Fibroblast of pulmonary artery (primary cell): ENCODE measurements around the gene TMEM263.
A peak's percentile ranks its signal among the peaks of the same experiment; 100 is the strongest.

ENCODE experiments used
- DNase-seq: peaks from one replicate; pipeline ENCODE4 v3.0.0-alpha.2; 2010; ENCODE audit warnings: low read depth
- H3K4me3 ChIP-seq: replicated peaks from 2 replicates; pipeline ENCODE4 v1.5.1; 2011; ENCODE audit warnings: low read depth, mild to moderate bottlenecking, control low read depth, low read length, moderate library complexity
- TF ChIP-seq, protein P1 (sequence below): IDR thresholded peaks from 2 replicates; pipeline ENCODE4 v1.5.1; 2011; ENCODE audit warnings: mild to moderate bottlenecking, control low read depth, low read length, inconsistent platforms; ENCODE audit errors: missing control alignments

The TMEM263 gene

DNA sequence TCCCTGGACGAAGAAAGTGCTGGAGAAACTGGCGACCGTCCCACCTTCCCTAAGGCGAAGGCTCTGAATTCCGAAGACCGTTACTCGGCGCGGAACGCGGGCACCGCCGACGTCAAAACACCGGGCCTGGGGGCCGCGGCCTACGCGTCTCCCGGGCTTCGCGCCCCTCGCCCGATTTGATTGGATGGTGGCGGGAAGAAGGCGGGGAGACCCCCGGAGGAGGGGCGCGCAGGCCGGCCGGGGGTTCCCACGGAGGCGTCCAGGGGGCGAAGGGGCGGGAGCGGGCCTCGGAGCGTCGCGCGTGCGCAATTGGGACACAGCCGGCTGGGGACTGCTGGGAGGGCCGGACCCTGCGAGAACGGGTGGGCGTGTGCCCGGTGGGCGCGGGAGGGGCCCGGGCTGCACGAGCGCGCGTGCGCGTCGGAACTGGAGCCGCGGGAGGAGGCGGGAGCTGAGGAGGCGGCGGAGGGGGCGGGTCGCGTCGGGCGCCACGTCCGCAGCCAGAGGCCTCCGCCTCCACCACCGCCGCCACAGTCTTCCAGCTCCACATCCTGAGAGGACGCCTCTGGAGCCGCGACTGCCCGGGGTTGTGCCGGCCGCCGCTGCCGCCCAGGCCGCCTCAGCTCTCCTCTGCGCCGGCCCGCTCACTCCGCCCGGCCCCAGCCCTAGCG, at the start of gene TMEM263:
Gene TMEM263, plus strand, starts transcription at position 531 of the 671 bp plus-strand sequence. CDS start 11,210 bp downstream, outside the sequence.
- TF ChIP-seq, protein P1, sequence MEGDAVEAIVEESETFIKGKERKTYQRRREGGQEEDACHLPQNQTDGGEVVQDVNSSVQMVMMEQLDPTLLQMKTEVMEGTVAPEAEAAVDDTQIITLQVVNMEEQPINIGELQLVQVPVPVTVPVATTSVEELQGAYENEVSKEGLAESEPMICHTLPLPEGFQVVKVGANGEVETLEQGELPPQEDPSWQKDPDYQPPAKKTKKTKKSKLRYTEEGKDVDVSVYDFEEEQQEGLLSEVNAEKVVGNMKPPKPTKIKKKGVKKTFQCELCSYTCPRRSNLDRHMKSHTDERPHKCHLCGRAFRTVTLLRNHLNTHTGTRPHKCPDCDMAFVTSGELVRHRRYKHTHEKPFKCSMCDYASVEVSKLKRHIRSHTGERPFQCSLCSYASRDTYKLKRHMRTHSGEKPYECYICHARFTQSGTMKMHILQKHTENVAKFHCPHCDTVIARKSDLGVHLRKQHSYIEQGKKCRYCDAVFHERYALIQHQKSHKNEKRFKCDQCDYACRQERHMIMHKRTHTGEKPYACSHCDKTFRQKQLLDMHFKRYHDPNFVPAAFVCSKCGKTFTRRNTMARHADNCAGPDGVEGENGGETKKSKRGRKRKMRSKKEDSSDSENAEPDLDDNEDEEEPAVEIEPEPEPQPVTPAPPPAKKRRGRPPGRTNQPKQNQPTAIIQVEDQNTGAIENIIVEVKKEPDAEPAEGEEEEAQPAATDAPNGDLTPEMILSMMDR = no peak
- peak; percentile 98 for DNase-seq
- H3K4me3 ChIP-seq = peak within 1 kb of the TSS; percentile 98

DNA sequence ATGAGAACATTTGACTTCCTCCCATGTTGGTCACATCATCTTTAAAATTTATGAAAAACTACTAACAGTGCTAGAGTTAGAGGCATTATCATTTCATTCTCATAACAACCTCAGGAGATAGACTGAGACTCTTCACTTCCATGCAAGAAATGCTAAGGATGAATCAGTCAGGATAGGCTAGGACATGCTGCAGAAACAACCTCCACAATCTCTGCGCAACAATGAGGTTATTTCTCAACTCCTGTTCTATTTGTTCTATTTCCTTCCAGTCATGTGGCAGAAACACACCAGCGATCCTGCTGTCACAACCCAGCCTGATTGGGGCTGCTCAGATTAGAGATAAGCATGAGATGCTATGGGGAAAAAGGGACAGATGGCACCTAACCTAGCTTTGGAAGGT, 49.0 kb upstream of the TMEM263 start:
- no peak overlapping the region for H3K4me3 ChIP-seq
- no peak for DNase-seq
- TF ChIP-seq, protein P1 = no peak

DNA sequence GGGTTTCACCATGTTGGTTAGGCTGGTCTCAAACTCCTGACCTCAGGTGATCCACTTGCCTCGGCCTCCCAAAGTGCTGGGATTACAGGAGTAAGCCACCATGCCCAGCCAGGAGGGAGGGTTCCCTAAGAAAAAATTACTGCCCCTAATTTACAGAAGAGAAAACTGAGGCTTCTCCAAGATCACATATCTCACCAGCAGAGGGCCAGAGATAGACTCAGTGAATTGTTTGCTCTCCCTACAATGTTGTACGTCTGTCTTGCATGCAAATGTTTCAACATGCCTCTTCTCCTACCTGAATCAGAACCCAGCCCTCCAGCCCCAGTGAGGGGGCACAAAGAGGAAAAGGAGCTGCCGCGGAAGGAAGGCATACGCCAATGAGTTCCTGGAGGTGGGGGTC, 48.3 kb upstream of the TMEM263 start:
- no peak overlapping the region for H3K4me3 ChIP-seq
- TF ChIP-seq, protein P1 = no peak
- no peak for DNase-seq

DNA sequence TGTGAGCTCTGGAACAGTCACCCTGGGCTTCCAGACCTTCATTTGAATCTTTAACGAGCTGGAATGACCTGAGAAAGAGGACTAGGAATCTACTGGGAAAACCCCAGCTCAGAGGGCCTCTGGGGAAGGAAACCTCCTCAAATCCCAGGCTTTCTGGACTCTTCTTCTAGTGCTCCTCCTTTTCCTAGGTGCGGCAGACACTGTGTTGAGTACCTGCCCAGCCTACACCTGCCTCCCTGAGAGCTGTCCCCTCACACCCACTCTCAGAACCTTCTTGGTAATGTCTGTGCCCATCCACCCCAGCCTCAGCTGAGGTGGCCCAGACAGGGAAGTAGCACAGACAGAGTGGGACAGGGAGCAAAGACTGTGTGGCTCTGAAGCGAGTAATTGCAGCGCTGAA, 47.9 kb upstream of the TMEM263 start:
- no peak for DNase-seq
- TF ChIP-seq, protein P1 = no peak

DNA sequence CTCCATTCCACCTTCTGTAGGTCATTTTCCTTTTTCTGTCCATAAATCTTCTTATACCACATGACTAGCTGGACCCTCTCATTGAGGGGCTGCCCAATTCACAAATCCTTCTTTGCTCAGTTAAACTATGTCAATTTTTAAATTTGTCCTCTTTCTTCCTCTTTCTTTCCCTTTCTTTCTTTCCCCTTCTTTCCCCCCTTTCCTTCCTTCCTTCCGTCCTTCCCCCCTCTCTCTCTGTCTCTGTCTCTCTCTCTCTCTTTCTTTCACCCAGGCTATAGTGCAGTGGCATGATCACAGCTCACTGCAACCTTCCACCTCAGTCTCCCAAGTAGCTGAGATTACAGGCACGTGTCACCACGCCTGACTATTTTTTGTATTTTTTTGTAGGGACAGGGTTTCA, 47.1 kb upstream of the TMEM263 start:
- H3K4me3 ChIP-seq = no peak overlapping the region
- no peak for DNase-seq
- TF ChIP-seq, protein P1 = no peak

More for the DNA sequence above, 47.9 kb upstream of the TMEM263 start:
- H3K4me3 ChIP-seq = no peak overlapping the region

DNA sequence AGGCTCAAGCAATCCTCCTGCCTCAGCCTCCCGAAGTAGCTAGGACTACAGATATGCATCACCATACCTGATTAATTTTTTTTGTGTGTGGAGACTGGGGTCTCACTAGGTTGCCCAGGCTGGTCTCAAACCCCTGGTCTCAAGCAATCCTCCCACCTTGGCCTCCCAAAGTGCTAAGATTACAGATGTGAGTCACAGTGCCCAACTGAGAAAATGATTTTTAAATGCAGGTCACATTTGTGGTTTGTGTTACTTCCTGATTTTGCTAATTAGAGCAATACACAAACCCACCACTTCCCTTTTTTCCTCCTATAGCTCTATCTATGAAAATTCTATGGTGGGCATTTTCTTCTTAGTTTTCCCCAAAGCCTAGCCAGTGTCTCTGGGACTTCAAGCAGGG, 45.5 kb upstream of the TMEM263 start:
- DNase-seq = no peak
- TF ChIP-seq, protein P1 = no peak
- no peak overlapping the region for H3K4me3 ChIP-seq

DNA sequence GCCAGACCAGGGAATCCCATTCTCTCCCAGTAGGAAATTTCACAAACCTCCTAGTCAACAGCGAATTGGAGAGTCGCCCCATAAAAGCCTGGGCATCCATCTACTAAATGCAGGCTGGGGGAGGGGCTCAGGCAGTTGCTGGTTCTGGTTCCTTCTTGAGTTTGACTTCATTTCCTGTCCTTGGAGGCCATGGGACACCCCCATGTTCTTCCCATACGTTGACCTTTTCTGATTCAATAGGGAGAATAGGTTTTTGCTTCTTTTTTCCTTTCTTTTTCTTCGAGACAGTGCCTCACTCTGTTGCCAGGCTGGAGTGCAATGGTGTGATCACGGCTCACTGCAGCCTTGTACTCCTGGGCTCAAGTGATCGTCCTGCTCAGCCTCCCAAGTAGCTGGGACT, 44.1 kb upstream of the TMEM263 start:
- DNase-seq = no peak
- TF ChIP-seq, protein P1 = no peak
- H3K4me3 ChIP-seq = no peak overlapping the region
